Ovary (tissue), 9 donors: ENCODE results near the gene ACE2. TPM values are rescaled to one million over a fixed set of nuclear protein-coding genes. Genes with fewer than 3 reads are reported as not detected.
A peak's percentile ranks its signal among the peaks of the same experiment; 100 is the strongest.

Experiments
- DNase-seq, 5 donors: peaks; one replicate each; pipeline ENCODE4 v3.0.0-alpha.2; 2019 to 2020
- H3K27ac ChIP-seq, 2 donors: fragments of 200-600 bp; one replicate each; pipeline versions ENCODE4 v1.5.1 to v1.8.0; 2019 to 2022
- H3K27me3 ChIP-seq: fragments of 200-600 bp; one replicate; pipeline ENCODE4 v1.8.0; 2022
- H3K36me3 ChIP-seq: fragments of 200-600 bp; sonication (generic); one replicate; pipeline ENCODE4 v1.5.1; 2019
- H3K4me1 ChIP-seq: one replicate; pipeline ENCODE4 v1.8.1; 2013; ENCODE audit warnings: mild to moderate bottlenecking, moderate library complexity; ENCODE audit not compliant: insufficient read depth
- H3K4me3 ChIP-seq: fragments of 200-600 bp; sonication (generic); one replicate; pipeline ENCODE4 v1.5.1; 2017
- H3K9me3 ChIP-seq, 2 donors: fragments of 200-600 bp in 1 of 2; sonication (generic) in 1 of 2; one replicate each; pipeline versions ENCODE4 v1.5.1 to v1.8.1; 2013 to 2019; ENCODE audit warnings: mild to moderate bottlenecking in 1 of 2, moderate library complexity in 1 of 2
- EP300 ChIP-seq: sonication (generic); formaldehyde crosslinking; IDR thresholded peaks from one replicate; pipeline ENCODE4 v1.6.1; 2017; ENCODE audit warnings: antibody characterized with exemption
- POLR2A ChIP-seq: fragments of 450-650 bp; IDR thresholded peaks from one replicate; pipeline ENCODE4 v1.6.1; 2017; ENCODE audit warnings: antibody characterized with exemption, mild to moderate bottlenecking, moderate library complexity
- WGBS, 3 donors: extraction: QIAGEN DNeasy Blood & Tissue Kit in 1 of 3; methylation state at CpG; one replicate each; pipeline versions ENCODE4 v1.1.5 to v1.1.7; 2013 to 2017; 5-methylcytosine and 5-hydroxymethylcytosine counted together
- intact Hi-C, 4 donors: fragments of 100-400 bp; cut with DNase I; formaldehyde crosslinking; loops; one replicate each; pipeline versions ENCODE4 v1.11.0 to v1.15.1; 2022 to 2023
- polyA plus RNA-seq, 2 donors: library from polyadenylated mRNA; stranded (reverse); fragments of 200-250 nt in 1 of 2; fragments of 350-450 nt in 1 of 2; fragmentation: Illumina TruSeq in 1 of 2; extraction: RNeasy Lipid Tissue Mini Kit (QIAGEN cat#74804) in 1 of 2; gene quantifications; one replicate each; pipeline ENCODE4 v1.2.3, GENCODE V29; 2013 to 2014
- total RNA-seq, 7 donors: library from RNA; depleted of rRNA in 2 of 7; stranded (reverse); fragments of >200 nt in 2 of 7; fragmentation: NEBNext Ultra II Directional in 3 of 7; extraction: Animal tissue kit (Norgen Biotek cat#: 25700) in 3 of 7; gene quantifications; one replicate each; pipeline versions ENCODE4 v1.1.0 to v1.2.4, GENCODE V29; 2016 to 2023
- TF ChIP-seq, protein P1 (sequence below), 3 donors: fragments of 450-650 bp in 2 of 3; fragments of 200-600 bp in 1 of 3; IDR thresholded peaks; one replicate each; pipeline versions ENCODE4 v1.5.1 to v1.8.0; 2016 to 2022; ENCODE audit warnings: antibody characterized with exemption in 3 of 3, mild to moderate bottlenecking in 1 of 3
- donor health status: DM: no; HTN: no; CAD: no; lungs with moderate emphysema.
- donor health status: DM: no; HTN: no; CAD: no.
- donor health status: Bipolar disorder and iron deficiency.
- donor health status: DM: yes; HTN: yes; CAD: no.
- donor health status: DM: no; HTN: no; CAD: no.
- donor health status: DM: yes; HTN: yes; CAD: no.

Gene ACE2
- total and polyA plus RNA-seq, 9 donors: 0.37 to 20.8 (median 2.3) TPM

- Histone ChIP-seq H3K36me3 (no peaks in the 10 kb centered on the region), H3K4me1 (no peaks in the 10 kb centered on the region), H3K27me3 (no peaks in the 10 kb centered on the region), H3K4me3 (no peak overlapping the region), H3K9me3 (no peaks in the 10 kb centered on the region), H3K27ac (no peak overlapping the region)
- TF ChIP-seq POLR2A: no peak
- TF ChIP-seq, protein P1, sequence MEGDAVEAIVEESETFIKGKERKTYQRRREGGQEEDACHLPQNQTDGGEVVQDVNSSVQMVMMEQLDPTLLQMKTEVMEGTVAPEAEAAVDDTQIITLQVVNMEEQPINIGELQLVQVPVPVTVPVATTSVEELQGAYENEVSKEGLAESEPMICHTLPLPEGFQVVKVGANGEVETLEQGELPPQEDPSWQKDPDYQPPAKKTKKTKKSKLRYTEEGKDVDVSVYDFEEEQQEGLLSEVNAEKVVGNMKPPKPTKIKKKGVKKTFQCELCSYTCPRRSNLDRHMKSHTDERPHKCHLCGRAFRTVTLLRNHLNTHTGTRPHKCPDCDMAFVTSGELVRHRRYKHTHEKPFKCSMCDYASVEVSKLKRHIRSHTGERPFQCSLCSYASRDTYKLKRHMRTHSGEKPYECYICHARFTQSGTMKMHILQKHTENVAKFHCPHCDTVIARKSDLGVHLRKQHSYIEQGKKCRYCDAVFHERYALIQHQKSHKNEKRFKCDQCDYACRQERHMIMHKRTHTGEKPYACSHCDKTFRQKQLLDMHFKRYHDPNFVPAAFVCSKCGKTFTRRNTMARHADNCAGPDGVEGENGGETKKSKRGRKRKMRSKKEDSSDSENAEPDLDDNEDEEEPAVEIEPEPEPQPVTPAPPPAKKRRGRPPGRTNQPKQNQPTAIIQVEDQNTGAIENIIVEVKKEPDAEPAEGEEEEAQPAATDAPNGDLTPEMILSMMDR (IDR thresholded peaks at IDR 0.05): no peak
- TF ChIP-seq EP300: no peak
- DNase-seq: no peak
- 71 to 76% (median 73%) methylated on average over 3 of the region's 3 CpGs for WGBS, 3 donors
- intact Hi-C loops: no loop called here
Observed at GRCh38 chrX:15619053-15619755, 18.4 kb upstream of the ACE2 start.

GRCh38 chrX:15617111-15617510 is 16.4 kb upstream of the ACE2 start:
- H3K9me3 ChIP-seq: no peaks in the 10 kb centered on the region
- WGBS, 3 donors: 79 to 87% (median 81%) methylated on average over 6 of the region's 6 CpGs
- intact Hi-C loops: no loop called here
- H3K36me3 ChIP-seq: no peaks in the 10 kb centered on the region
- no peak overlapping the region for H3K27ac ChIP-seq
- no peaks in the 10 kb centered on the region for H3K27me3 ChIP-seq
- no peak for TF ChIP-seq POLR2A
- TF ChIP-seq, protein P1 (IDR thresholded peaks at IDR 0.05): no peak
- TF ChIP-seq EP300: no peak
- H3K4me3 ChIP-seq: no peak overlapping the region
- DNase-seq: no peak
- no peaks in the 10 kb centered on the region for H3K4me1 ChIP-seq

- Histone ChIP-seq H3K36me3 (no peaks in the 10 kb centered on the region), H3K4me1 (no peaks in the 10 kb centered on the region), H3K9me3 (no peaks in the 10 kb centered on the region), H3K4me3 (no peak overlapping the region), H3K27ac (no peak overlapping the region), H3K27me3 (no peaks in the 10 kb centered on the region)
- intact Hi-C loops: no loop called here
- peak in 2 of 5 donors; percentile 9 to 54 for DNase-seq
- no peak for TF ChIP-seq POLR2A
- TF ChIP-seq, protein P1 (IDR thresholded peaks at IDR 0.05): no peak
- no peak for TF ChIP-seq EP300
- WGBS, 3 donors: 57 to 70% (median 64%) methylated on average over 3 of the region's 3 CpGs
Observed at GRCh38 chrX:15616531-15616930, 15.8 kb upstream of the ACE2 start.

- TF ChIP-seq EP300: no peak
- TF ChIP-seq, protein P1 (IDR thresholded peaks at IDR 0.05): no peak
- no peak for TF ChIP-seq POLR2A
- Histone ChIP-seq H3K4me1 (no peaks in the 10 kb centered on the region), H3K27me3 (no peaks in the 10 kb centered on the region), H3K4me3 (no peak overlapping the region), H3K9me3 (no peaks in the 10 kb centered on the region), H3K27ac (no peak overlapping the region), H3K36me3 (no peaks in the 10 kb centered on the region)
- intact Hi-C loops: loop anchor here in 1 of 4 donors (10.0 kb wide), 1 partner anchor 442 kb away; no protein-coding TSS in a partner anchor
- 35 to 47% (median 44%) methylated on average over 5 of the region's 5 CpGs for whole genome bisulfite sequencing, 3 donors
- no peak for DNase-seq
Observed at GRCh38 chrX:15607067-15607466, 6.3 kb upstream of the ACE2 start.
